ENCODE data around the gene IDI2. TPM values are rescaled to one million over a fixed set of nuclear protein-coding genes. Genes with fewer than 3 reads are reported as not detected.
A peak's percentile ranks its signal among the peaks of the same experiment; 100 is the strongest.
"Not testable (repeated sequence)": the region's sequence is repeated elsewhere in the genome, so short reads cannot be mapped to it uniquely, and the experiment has no call there.

Gene IDI2
- total RNA-seq (2014; rRNA removed; shearing (Covaris generic)) = not detected in 2 replicates

- in situ Hi-C loops (cut with HindIII; ENCODE audit: low sequenced_read_pairs) = no loop called here
- no peak for DNase-seq (ENCODE audit: low spot score)
These were observed at the start of gene IDI2 for GRCh38 chr10:1025683-1026082. TSS of gene IDI2 (minus strand) at chr10:1025859. CDS start at chr10:1024723, 1,136 bp downstream.

GRCh38 chr10:1074748-1075308 lies 49.2 kb upstream of the IDI2 start:
- in situ Hi-C loops (cut with HindIII; ENCODE audit: low sequenced_read_pairs) = no loop called here
- DNase-seq (ENCODE audit: low spot score) = peak; percentile 17

- DNase-seq (ENCODE audit: low spot score) = peak; percentile 23
- in situ Hi-C loops (cut with HindIII; ENCODE audit: low sequenced_read_pairs) = no loop called here
These were observed 48.5 kb upstream of the IDI2 start for GRCh38 chr10:1074052-1074747.

DNA sequence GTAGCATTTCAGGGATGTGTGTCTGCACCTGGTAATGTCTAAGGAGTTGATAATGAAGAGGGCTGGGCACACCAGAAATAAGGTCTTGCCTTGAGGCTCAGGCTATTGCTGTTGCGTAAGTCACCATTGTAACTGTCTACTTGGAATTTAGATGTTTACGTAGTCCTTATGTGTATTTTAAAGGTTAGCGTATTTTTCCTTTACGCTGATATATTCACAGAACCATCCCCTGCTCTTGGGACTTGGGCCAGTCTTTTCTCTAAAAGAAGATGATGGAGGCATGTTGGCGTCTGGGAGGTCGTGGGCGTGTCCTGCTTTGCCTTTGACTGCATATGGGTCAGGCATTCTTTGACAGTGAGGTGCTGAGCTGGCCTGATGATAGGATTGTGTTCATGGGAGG lies 45.3 kb upstream of the IDI2 start:
- no peak for DNase-seq (ENCODE audit: low spot score)
- in situ Hi-C loops (cut with HindIII; ENCODE audit: low sequenced_read_pairs) = no loop called here

DNA sequence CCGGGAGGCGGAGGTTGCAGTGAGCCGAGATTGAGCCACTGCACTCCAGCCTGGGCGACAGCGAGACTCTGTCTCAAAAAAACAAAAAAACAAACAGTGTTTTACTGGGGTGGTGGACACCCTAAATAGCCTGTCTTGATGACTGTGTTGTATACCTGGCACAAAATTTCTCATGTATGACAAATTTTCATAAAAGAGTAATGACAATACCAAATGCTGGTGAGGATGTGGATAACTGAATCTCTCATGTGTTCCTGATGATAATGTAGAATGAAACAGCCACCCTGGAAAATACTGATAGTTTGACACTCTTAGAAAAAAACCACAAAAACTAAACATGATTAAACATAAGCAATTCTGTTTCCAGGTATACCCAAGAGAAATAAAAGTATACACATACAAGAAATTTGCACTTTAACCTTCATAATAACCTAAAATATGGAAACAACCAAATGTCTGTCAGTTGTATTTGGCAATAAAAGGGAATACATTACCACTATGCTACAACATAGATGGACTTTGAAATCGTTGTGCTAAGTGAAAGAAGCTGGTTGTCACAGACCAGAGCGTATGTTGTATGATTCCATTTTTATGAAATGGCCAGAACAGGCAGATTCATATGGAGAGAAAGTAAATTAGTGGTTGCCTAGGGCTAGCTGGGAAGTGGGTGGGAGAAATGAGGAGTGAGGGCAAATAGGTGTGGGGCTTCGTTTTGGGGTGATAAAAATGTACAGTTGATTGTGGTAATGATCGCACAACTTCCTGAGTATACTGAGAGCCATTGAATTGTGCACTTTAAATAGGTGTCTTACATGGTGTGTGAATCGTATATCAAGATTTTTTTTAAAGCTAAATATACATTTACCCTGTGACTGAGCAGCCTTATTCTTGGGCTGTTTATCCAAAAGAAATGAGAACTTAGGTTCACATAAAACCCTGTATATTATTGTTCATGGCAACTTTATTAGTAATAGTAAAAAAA lies 43.0 kb upstream of the IDI2 start:
- no peak for DNase-seq (ENCODE audit: low spot score)
- in situ Hi-C loops (cut with HindIII; ENCODE audit: low sequenced_read_pairs) = no loop called here

GRCh38 chr10:1066734-1067133 lies 41.1 kb upstream of the IDI2 start:
- DNase-seq (ENCODE audit: low spot score); in situ Hi-C loops (cut with HindIII; ENCODE audit: low sequenced_read_pairs): not testable (repeated sequence)

DNA sequence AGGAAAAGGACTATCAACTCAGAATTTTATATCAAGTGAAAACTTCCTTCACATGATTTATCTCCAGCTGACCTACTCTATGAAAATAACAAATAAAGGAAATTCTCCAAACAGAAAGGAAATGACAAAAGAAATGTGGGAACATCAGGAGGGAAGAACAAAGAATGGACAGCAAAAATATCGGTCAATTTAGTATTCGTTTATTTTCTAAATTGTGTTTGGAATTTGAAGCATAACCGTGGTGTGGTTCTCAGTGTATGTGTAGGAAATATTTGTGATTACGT lies 39.2 kb upstream of the IDI2 start:
- DNase-seq (ENCODE audit: low spot score) = no peak
- in situ Hi-C loops (cut with HindIII; ENCODE audit: low sequenced_read_pairs) = no loop called here

GRCh38 chr10:1063232-1063865 lies 37.7 kb upstream of the IDI2 start:
- DNase-seq (ENCODE audit: low spot score) = no peak
- in situ Hi-C loops (cut with HindIII; ENCODE audit: low sequenced_read_pairs) = no loop called here

GRCh38 chr10:1061930-1062774 lies 36.5 kb upstream of the IDI2 start:
- in situ Hi-C loops (cut with HindIII; ENCODE audit: low sequenced_read_pairs) = no loop called here
- DNase-seq (ENCODE audit: low spot score) = no peak

- in situ Hi-C loops (cut with HindIII; ENCODE audit: low sequenced_read_pairs) = no loop called here
- no peak for DNase-seq (ENCODE audit: low spot score)
These were observed 34.2 kb upstream of the IDI2 start for GRCh38 chr10:1059902-1060301.

GRCh38 chr10:1058017-1058416 lies 32.4 kb upstream of the IDI2 start:
- DNase-seq (ENCODE audit: low spot score) = no peak
- in situ Hi-C loops (cut with HindIII; ENCODE audit: low sequenced_read_pairs) = no loop called here

DNA sequence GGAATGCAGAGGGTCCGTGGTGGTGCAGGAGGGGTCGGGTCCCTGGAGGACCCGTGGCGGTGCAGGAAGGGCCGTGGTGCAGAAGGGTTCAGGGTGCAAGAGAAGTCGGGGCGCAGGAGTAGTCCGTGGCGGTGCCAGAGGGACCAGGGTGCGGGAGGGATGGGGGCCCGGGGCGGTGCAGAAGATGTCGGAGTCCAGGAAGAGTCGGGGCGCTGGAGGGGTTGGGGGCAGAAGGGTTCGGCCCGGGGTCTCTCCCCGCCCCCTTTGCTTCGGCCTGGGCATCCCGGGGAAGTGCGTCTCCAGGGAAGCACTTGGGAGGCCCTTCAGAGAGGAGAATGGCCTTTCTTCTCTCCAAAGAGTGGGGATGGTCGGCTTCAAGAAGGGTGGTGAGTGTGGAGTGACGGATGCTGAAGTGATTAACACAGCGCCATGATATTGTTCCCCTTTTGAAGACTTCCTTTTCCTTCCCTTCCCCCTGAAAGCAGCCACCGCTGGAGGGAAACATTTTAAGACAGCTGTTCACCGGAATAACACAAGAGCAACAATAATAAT lies 31.5 kb upstream of the IDI2 start:
- DNase-seq (ENCODE audit: low spot score) = no peak
- in situ Hi-C loops (cut with HindIII; ENCODE audit: low sequenced_read_pairs) = no loop called here

DNA sequence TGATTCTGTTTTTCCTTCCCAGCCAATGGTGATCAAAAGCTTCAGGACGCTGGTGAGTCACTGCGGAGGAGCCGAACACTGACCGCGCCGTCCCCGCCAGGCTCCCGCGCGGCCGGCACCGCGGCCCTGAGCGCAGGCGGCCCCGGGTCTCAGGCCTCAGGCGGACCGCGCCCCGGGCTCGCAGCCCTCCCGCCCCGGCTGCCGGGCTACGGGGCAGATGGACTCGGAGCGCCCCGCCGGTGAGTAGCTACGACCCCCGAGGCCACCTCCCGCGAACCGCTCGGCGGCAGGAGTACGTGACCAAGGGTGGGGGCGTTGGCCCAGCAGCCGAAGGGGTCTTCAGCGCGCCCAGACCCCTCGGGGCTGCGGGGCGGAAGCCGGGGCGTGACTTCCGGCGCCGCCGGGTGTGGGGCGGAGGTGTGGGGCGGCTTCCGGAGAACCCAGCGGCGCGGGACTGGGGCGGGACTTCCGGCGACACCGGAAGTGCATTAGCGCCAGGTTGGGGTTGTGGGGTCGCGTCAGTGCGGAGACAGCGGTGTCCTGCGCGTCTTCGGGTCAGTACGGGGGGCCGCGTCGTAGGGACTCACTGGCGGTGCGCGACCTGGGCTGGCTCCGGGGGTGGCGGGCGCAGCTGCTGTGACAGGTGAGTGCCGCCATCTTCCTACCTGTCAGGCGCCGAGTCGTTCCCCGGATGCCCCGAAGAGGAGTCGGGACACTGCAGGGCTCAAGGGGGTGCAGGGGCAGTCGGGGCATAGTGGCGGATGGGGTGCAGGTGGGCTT lies 30.9 kb upstream of the IDI2 start, which contains the start of gene WDR37:
WDR37 (plus strand) TSS at position 60 of the 780 bp plus-strand sequence. CDS start 15,771 bp downstream, outside the sequence.
- DNase-seq (ENCODE audit: low spot score) = peak; percentile 86
- in situ Hi-C loops (cut with HindIII; ENCODE audit: low sequenced_read_pairs) = no loop called here

- in situ Hi-C loops (cut with HindIII; ENCODE audit: low sequenced_read_pairs) = no loop called here
- no peak for DNase-seq (ENCODE audit: low spot score)
These were observed 29.0 kb upstream of the IDI2 start for GRCh38 chr10:1054684-1055083.

GRCh38 chr10:1050554-1050953 lies 24.9 kb upstream of the IDI2 start:
- no peak for DNase-seq (ENCODE audit: low spot score)
- in situ Hi-C loops (cut with HindIII; ENCODE audit: low sequenced_read_pairs) = no loop called here

DNA sequence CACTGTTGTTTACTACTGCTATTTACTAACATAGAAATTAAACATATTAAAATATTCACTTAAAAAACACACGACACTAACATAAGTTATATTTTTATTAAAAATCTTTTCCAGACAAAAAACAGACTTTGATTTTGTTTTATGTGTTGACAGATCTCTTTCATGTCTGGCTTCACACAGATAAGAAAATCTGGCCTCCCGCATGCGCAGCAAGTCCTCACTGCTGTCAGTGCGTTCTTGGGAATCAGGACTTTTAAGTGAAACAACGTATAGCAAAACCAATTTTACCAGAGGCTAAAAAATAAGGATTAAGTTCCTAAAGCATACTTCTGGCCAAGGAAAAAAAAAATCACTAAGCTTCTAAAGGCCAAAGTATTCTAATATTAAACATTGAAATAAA lies 24.5 kb upstream of the IDI2 start:
- in situ Hi-C loops (cut with HindIII; ENCODE audit: low sequenced_read_pairs) = no loop called here
- no peak for DNase-seq (ENCODE audit: low spot score)

GRCh38 chr10:1049425-1049958 lies 23.8 kb upstream of the IDI2 start:
- no peak for DNase-seq (ENCODE audit: low spot score)
- in situ Hi-C loops (cut with HindIII; ENCODE audit: low sequenced_read_pairs) = no loop called here
